K562 (cell line): Measurements from ENCODE around the gene ZFYVE28. TPM values are rescaled to one million over a fixed set of nuclear protein-coding genes. Genes with fewer than 3 reads are reported as not detected.

ENCODE experiments used
- ATF1 ChIP-seq, 2 experiments: fragments of 450-650 bp in 1 of 2; IDR thresholded peaks; 2 replicates each; pipeline ENCODE4 v1.6.1; 2016; ENCODE audit warnings: missing compliant biosample characterization in 1 of 2, missing genetic modification characterization in 1 of 2
- E2F3 ChIP-seq: fragments of 250-450 bp; sonication (Bioruptor Pico); IDR thresholded peaks from 2 replicates; pipeline ENCODE4 v1.4.0; 2020; ENCODE audit warnings: mild to moderate bottlenecking
- GATA2 ChIP-seq: sonication (generic); formaldehyde crosslinking; IDR thresholded peaks from 2 replicates; pipeline ENCODE4 v1.4.0; 2020; ENCODE audit warnings: mild to moderate bottlenecking, missing genetic modification reagents
- HOXB6 ChIP-seq: fragments of 250-450 bp; sonication (Bioruptor Pico); IDR thresholded peaks from 2 replicates; pipeline ENCODE4 v1.5.1; 2022; ENCODE audit warnings: mild to moderate bottlenecking, borderline replicate concordance
- MYBL2 ChIP-seq, 2 experiments: fragments of 450-650 bp in 1 of 2; sonication (generic) in 1 of 2; formaldehyde crosslinking in 1 of 2; IDR thresholded peaks; 2 replicates each; pipeline versions ENCODE4 v1.6.1 to v1.8.1; 2017 to 2022; ENCODE audit warnings: borderline replicate concordance in 1 of 2, inconsistent platforms in 1 of 2, low read depth in 1 of 2, mild to moderate bottlenecking in 1 of 2, missing genetic modification reagents in 1 of 2, moderate library complexity in 1 of 2
- MYC ChIP-seq, 2 experiments: fragments of 250-450 bp in 1 of 2; sonication (Bioruptor Pico) in 1 of 2; IDR thresholded peaks; 2 replicates each; pipeline versions ENCODE4 v1.5.1 to v1.6.1; 2012 to 2021; ENCODE audit warnings: low read depth in 2 of 2, borderline replicate concordance in 1 of 2, improper control_type of control experiment in 1 of 2, low read length in 1 of 2, mild to moderate bottlenecking in 1 of 2, moderate library complexity in 1 of 2
- NONO ChIP-seq, 2 experiments: fragments of 200-400 bp in 1 of 2; fragments of 450-650 bp in 1 of 2; formaldehyde crosslinking in 1 of 2; IDR thresholded peaks; 2 replicates each; pipeline ENCODE4 v1.6.1; 2017; ENCODE audit warnings: low read depth in 2 of 2, mild to moderate bottlenecking in 2 of 2, moderate library complexity in 2 of 2, low read length in 1 of 2
- PHF8 ChIP-seq: fragments of 200-600 bp; sonication (generic); IDR thresholded peaks from 2 replicates; pipeline ENCODE4 v1.6.1; 2012; ENCODE audit warnings: mixed run types, mild to moderate bottlenecking, inconsistent platforms, low read length, moderate library complexity, borderline replicate concordance
- TFAP4 ChIP-seq: sonication (generic); formaldehyde crosslinking; IDR thresholded peaks from 2 replicates; pipeline ENCODE4 v1.8.0; 2022; ENCODE audit warnings: missing genetic modification reagents, mild to moderate bottlenecking, moderate library complexity, borderline replicate concordance
- YY1 ChIP-seq, 3 experiments: IDR thresholded peaks; 2 replicates each; pipeline ENCODE4 v1.6.1; 2011; ENCODE audit warnings: low read length in 2 of 3, mild to moderate bottlenecking in 2 of 3, moderate library complexity in 2 of 3, borderline replicate concordance in 1 of 3, control low read depth in 1 of 3, low read depth in 1 of 3; ENCODE audit not compliant: insufficient read depth in 3 of 3, insufficient replicate concordance in 2 of 3, control insufficient read depth in 1 of 3, insufficient read length in 1 of 3; ENCODE audit errors: extremely low read depth in 1 of 3
- ZFX ChIP-seq: sonication (generic); formaldehyde crosslinking; IDR thresholded peaks from 2 replicates; pipeline ENCODE4 v1.8.0; 2022; ENCODE audit warnings: mild to moderate bottlenecking, missing genetic modification reagents, moderate library complexity
- ZNF124 ChIP-seq: sonication (generic); formaldehyde crosslinking; IDR thresholded peaks from 2 replicates; pipeline ENCODE4 v1.8.1; 2022; ENCODE audit warnings: missing genetic modification reagents
- ZNF253 ChIP-seq: fragments of 250-450 bp; sonication (Bioruptor Pico); conservative IDR thresholded peaks from 2 replicates; pipeline ENCODE4 v1.6.1; 2021; ENCODE audit warnings: mild to moderate bottlenecking
- ZSCAN29 ChIP-seq: fragments of 450-650 bp; IDR thresholded peaks from 2 replicates; pipeline ENCODE4 v1.6.1; 2017
- polyA plus RNA-seq, 8 experiments: library from polyadenylated mRNA; depleted of rRNA in 4 of 8; stranded (reverse) in 5 of 8; unstranded in 3 of 8; fragments of >200 nt; fragmentation: Nextera tagmentation in 2 of 8; fragmentation: Illumina TruSeq in 1 of 8; extraction: Ambion mirVana in 2 of 8; extraction: Trizol in 1 of 8; gene quantifications; 2 replicates each; pipeline versions ENCODE4 v1.2.1 to v1.2.3, GENCODE V29; 2011 to 2014; ENCODE audit warnings: inconsistent platforms in 1 of 8, missing spikeins in 1 of 8
- total RNA-seq, 7 experiments: library from RNA; depleted of rRNA in 6 of 7; stranded (reverse); fragments of >200 nt in 6 of 7; fragmentation: Illumina TruSeq in 2 of 7; extraction: Trizol in 2 of 7; gene quantifications; 2 replicates each; pipeline versions ENCODE4 v1.2.1 to v1.2.3, GENCODE V29; 2011 to 2021; ENCODE audit warnings: low replicate concordance in 1 of 7
- TF ChIP-seq, protein P1 (sequence below): fragments of 450-650 bp; IDR thresholded peaks from 2 replicates; pipeline ENCODE4 v1.6.1; 2017; ENCODE audit warnings: antibody characterized with exemption
- TF ChIP-seq, protein P2 (sequence below): IDR thresholded peaks from 3 replicates; pipeline ENCODE4 v1.6.1; 2011; ENCODE audit warnings: borderline replicate concordance, mild to moderate bottlenecking, moderate library complexity; ENCODE audit not compliant: insufficient read length; ENCODE audit errors: extremely low read depth
- TF ChIP-seq, protein P3 (sequence below), 2 experiments: fragments of 250-450 bp in 1 of 2; fragments of 450-650 bp in 1 of 2; sonication (Bioruptor Pico) in 1 of 2; IDR thresholded peaks; 2 replicates each; pipeline versions ENCODE4 v1.6.1 to v1.8.0; 2016 to 2021; ENCODE audit warnings: mild to moderate bottlenecking in 2 of 2, moderate library complexity in 2 of 2, missing compliant biosample characterization in 1 of 2, missing genetic modification characterization in 1 of 2

The ZFYVE28 gene
- total and polyA plus RNA-seq, 9 of the 15 experiments (the other 6 are each of a cell fraction or from before 2014, with no cell fraction given): 1.3 to 24.8 (median 8.9) TPM

- peak; percentile 61 for TF ChIP-seq MYC (IDR thresholded peaks at IDR 0.05; ENCODE audit: low read depth, low read length)
- no peak for TF ChIP-seq MYC (CRISPR knock-in tag; IDR thresholded peaks at IDR 0.05; ENCODE audit: borderline replicate concordance, low read depth)
- no peak for TF ChIP-seq E2F3 (CRISPR knock-in tag)
- TF ChIP-seq NONO (IDR thresholded peaks at IDR 0.05; ENCODE audit: low read depth in 2 of 2, low read length in 1 of 2): 0 out of 4 replicates have a peak, but pooled peaks of 1 of the 2 experiments have one; percentile 18
- TF ChIP-seq ZSCAN29: no peak
- TF ChIP-seq, protein P1, sequence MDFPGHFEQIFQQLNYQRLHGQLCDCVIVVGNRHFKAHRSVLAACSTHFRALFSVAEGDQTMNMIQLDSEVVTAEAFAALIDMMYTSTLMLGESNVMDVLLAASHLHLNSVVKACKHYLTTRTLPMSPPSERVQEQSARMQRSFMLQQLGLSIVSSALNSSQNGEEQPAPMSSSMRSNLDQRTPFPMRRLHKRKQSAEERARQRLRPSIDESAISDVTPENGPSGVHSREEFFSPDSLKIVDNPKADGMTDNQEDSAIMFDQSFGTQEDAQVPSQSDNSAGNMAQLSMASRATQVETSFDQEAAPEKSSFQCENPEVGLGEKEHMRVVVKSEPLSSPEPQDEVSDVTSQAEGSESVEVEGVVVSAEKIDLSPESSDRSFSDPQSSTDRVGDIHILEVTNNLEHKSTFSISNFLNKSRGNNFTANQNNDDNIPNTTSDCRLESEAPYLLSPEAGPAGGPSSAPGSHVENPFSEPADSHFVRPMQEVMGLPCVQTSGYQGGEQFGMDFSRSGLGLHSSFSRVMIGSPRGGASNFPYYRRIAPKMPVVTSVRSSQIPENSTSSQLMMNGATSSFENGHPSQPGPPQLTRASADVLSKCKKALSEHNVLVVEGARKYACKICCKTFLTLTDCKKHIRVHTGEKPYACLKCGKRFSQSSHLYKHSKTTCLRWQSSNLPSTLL: no peak
- TF ChIP-seq, protein P2, sequence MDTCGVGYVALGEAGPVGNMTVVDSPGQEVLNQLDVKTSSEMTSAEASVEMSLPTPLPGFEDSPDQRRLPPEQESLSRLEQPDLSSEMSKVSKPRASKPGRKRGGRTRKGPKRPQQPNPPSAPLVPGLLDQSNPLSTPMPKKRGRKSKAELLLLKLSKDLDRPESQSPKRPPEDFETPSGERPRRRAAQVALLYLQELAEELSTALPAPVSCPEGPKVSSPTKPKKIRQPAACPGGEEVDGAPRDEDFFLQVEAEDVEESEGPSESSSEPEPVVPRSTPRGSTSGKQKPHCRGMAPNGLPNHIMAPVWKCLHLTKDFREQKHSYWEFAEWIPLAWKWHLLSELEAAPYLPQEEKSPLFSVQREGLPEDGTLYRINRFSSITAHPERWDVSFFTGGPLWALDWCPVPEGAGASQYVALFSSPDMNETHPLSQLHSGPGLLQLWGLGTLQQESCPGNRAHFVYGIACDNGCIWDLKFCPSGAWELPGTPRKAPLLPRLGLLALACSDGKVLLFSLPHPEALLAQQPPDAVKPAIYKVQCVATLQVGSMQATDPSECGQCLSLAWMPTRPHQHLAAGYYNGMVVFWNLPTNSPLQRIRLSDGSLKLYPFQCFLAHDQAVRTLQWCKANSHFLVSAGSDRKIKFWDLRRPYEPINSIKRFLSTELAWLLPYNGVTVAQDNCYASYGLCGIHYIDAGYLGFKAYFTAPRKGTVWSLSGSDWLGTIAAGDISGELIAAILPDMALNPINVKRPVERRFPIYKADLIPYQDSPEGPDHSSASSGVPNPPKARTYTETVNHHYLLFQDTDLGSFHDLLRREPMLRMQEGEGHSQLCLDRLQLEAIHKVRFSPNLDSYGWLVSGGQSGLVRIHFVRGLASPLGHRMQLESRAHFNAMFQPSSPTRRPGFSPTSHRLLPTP: peak; percentile 82
- TF ChIP-seq ATF1 (CRISPR knock-in tag; IDR thresholded peaks at IDR 0.05): no peak
- TF ChIP-seq ATF1 (tag; IDR thresholded peaks at IDR 0.05): 0 out of 2 replicates have a peak, but pooled peaks have one; percentile 12
- peak; percentile 74 for TF ChIP-seq ZFX (CRISPR knock-in tag)
- no peak for TF ChIP-seq ZNF124 (CRISPR knock-in tag)
- TF ChIP-seq, protein P3, sequence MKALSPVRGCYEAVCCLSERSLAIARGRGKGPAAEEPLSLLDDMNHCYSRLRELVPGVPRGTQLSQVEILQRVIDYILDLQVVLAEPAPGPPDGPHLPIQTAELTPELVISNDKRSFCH (CRISPR knock-in tag; IDR thresholded peaks at IDR 0.05): no peak
- TF ChIP-seq, protein P3 (tag; IDR thresholded peaks at IDR 0.05): no peak
- peak; percentile 15; the same call in 1 of the 2 replicates for TF ChIP-seq PHF8
- TF ChIP-seq TFAP4: peak; percentile 47; the same call in 1 of the 2 replicates
- no peak for TF ChIP-seq ZNF253 (CRISPR knock-in tag)
- no peak for TF ChIP-seq MYBL2 (IDR thresholded peaks at IDR 0.05; ENCODE audit: low read depth)
- no peak for TF ChIP-seq MYBL2 (CRISPR knock-in tag; IDR thresholded peaks at IDR 0.05; ENCODE audit: borderline replicate concordance)
- TF ChIP-seq YY1 (IDR thresholded peaks at IDR 0.05; ENCODE audit: borderline replicate concordance in 1 of 3, control insufficient read depth in 1 of 3, extremely low read depth in 1 of 3, insufficient read depth in 3 of 3, insufficient read length in 1 of 3, insufficient replicate concordance in 2 of 3, low read depth in 1 of 3, low read length in 2 of 3): peak; percentile 56 to 92 (median 86)
- no peak for TF ChIP-seq GATA2
- no peak for TF ChIP-seq HOXB6 (CRISPR knock-in tag)
Observed at GRCh38 chr4:2261110-2261852, 157.2 kb downstream of the ZFYVE28 start (continued).
